Left ventricle myocardium inferior (tissue), 1 donor: ENCODE measurements around the gene PPP1R27. TPM values are rescaled to one million over a fixed set of nuclear protein-coding genes. Genes with fewer than 3 reads are reported as not detected.
A peak's percentile ranks its signal among the peaks of the same experiment; 100 is the strongest.
"Not testable (repeated sequence)": the region's sequence is repeated elsewhere in the genome, so short reads cannot be mapped to it uniquely, and the experiment has no call there.

Source experiments
- DNase-seq: peaks from one replicate; pipeline ENCODE4 v3.0.0-alpha.2; 2020
- H3K27ac ChIP-seq: fragments of 200-600 bp; replicated peaks from 2 replicates; pipeline ENCODE4 v1.8.0; 2021
- H3K27me3 ChIP-seq: fragments of 200-600 bp; 2 replicates; pipeline ENCODE4 v1.8.0; 2021; ENCODE audit warnings: low read depth
- H3K36me3 ChIP-seq: fragments of 200-600 bp; 2 replicates; pipeline ENCODE4 v1.8.0; 2021
- H3K4me1 ChIP-seq: fragments of 200-600 bp; 2 replicates; pipeline ENCODE4 v1.8.0; 2021
- H3K4me3 ChIP-seq: fragments of 200-600 bp; 2 replicates; pipeline ENCODE4 v1.8.0; 2021; ENCODE audit warnings: mild to moderate bottlenecking, moderate library complexity
- H3K9me3 ChIP-seq: fragments of 200-600 bp; replicated peaks from 2 replicates; pipeline ENCODE4 v1.8.0; 2021
- CTCF ChIP-seq: fragments of 200-600 bp; IDR thresholded peaks from 2 replicates; pipeline ENCODE4 v1.8.0; 2021; ENCODE audit warnings: antibody characterized with exemption, mild to moderate bottlenecking, borderline replicate concordance
- intact Hi-C: fragments of 100-400 bp; cut with micrococcal nuclease; formaldehyde crosslinking; loops from one replicate; pipeline ENCODE4 v1.11.0; 2022
- total RNA-seq: library from RNA; stranded (reverse); fragmentation: NEBNext Ultra II Directional; extraction: Animal tissue kit (Norgen Biotek cat#: 25700); gene quantifications from one replicate; pipeline ENCODE4 v1.2.1, GENCODE V29; 2021
- donor health status: DM: no; HTN: yes; CAD: no; lungs with severe emphysema.

Gene PPP1R27
- total RNA-seq, 1 donor from 2014 or later, result 0.25 TPM

GRCh38 chr17:81842378-81842724 lies 7.5 kb upstream of the PPP1R27 start:
- H3K9me3 ChIP-seq, result no peaks in the 10 kb centered on the region
- peaks cover 48% of the 10 kb centered on the region for H3K36me3 ChIP-seq
- intact Hi-C loops, result no loop called here
- DNase-seq, result no peak
- no peak for TF ChIP-seq CTCF
- peaks cover 21% of the 10 kb centered on the region for H3K4me1 ChIP-seq
- H3K27me3 ChIP-seq, result no peaks in the 10 kb centered on the region
- peak overlapping the region; percentile 92 for H3K27ac ChIP-seq
- H3K4me3 ChIP-seq, result no peak overlapping the region

- H3K27ac ChIP-seq, result peak overlapping the region; percentile 92
- TF ChIP-seq CTCF, result no peak
- peak overlapping the region; percentile 46 for H3K4me3 ChIP-seq
- intact Hi-C loops, result no loop called here
- no peak for DNase-seq
- H3K9me3 ChIP-seq, result no peaks in the 10 kb centered on the region
- H3K27me3 ChIP-seq, result no peaks in the 10 kb centered on the region
- H3K4me1 ChIP-seq, result peaks cover 21% of the 10 kb centered on the region
- peaks cover 44% of the 10 kb centered on the region for H3K36me3 ChIP-seq
Measured at GRCh38 chr17:81841866-81842265, 7.0 kb upstream of the PPP1R27 start.

- intact Hi-C loops, result no loop called here
- TF ChIP-seq CTCF, result no peak
- H3K4me3 ChIP-seq, result peak overlapping the region; percentile 46
- no peaks in the 10 kb centered on the region for H3K27me3 ChIP-seq
- DNase-seq, result peak; percentile 50
- H3K9me3 ChIP-seq, result no peaks in the 10 kb centered on the region
- H3K4me1 ChIP-seq, result peaks cover 21% of the 10 kb centered on the region
- H3K36me3 ChIP-seq, result peaks cover 36% of the 10 kb centered on the region
- H3K27ac ChIP-seq, result peak overlapping the region; percentile 92
Measured at GRCh38 chr17:81840826-81841778, 6.3 kb upstream of the PPP1R27 start.

GRCh38 chr17:81840059-81840458 lies 5.2 kb upstream of the PPP1R27 start:
- H3K27me3 ChIP-seq, intact Hi-C loops, H3K9me3 ChIP-seq, H3K4me3 ChIP-seq, DNase-seq: not testable (repeated sequence)
- Histone ChIP-seq H3K27ac (peak overlapping the region; percentile 92), H3K36me3 (peaks cover 25% of the 10 kb centered on the region), H3K4me1 (peaks cover 23% of the 10 kb centered on the region)

- Histone ChIP-seq H3K4me3 (no peak overlapping the region), H3K9me3 (no peaks in the 10 kb centered on the region), H3K36me3 (peaks cover 18% of the 10 kb centered on the region), H3K4me1 (peaks cover 31% of the 10 kb centered on the region), H3K27ac (no peak overlapping the region), H3K27me3 (no peaks in the 10 kb centered on the region)
- intact Hi-C loops, result no loop called here
- no peak for DNase-seq
- TF ChIP-seq CTCF, result no peak
Measured at GRCh38 chr17:81839301-81839700, 4.5 kb upstream of the PPP1R27 start.

GRCh38 chr17:81838753-81839255 lies 4.0 kb upstream of the PPP1R27 start:
- DNase-seq, result no peak
- H3K36me3 ChIP-seq, result peaks cover 13% of the 10 kb centered on the region
- H3K4me1 ChIP-seq, result peaks cover 35% of the 10 kb centered on the region
- H3K9me3 ChIP-seq, result no peaks in the 10 kb centered on the region
- no peak overlapping the region for H3K4me3 ChIP-seq
- TF ChIP-seq CTCF, result no peak
- no peak overlapping the region for H3K27ac ChIP-seq
- no peaks in the 10 kb centered on the region for H3K27me3 ChIP-seq
- intact Hi-C loops, result no loop called here
